Measurements from ENCODE around the gene ARCN1.
"Not testable (repeated sequence)": the region's sequence is repeated elsewhere in the genome, so short reads cannot be mapped to it uniquely, and the experiment has no call there.

ARCN1 gene

DNA sequence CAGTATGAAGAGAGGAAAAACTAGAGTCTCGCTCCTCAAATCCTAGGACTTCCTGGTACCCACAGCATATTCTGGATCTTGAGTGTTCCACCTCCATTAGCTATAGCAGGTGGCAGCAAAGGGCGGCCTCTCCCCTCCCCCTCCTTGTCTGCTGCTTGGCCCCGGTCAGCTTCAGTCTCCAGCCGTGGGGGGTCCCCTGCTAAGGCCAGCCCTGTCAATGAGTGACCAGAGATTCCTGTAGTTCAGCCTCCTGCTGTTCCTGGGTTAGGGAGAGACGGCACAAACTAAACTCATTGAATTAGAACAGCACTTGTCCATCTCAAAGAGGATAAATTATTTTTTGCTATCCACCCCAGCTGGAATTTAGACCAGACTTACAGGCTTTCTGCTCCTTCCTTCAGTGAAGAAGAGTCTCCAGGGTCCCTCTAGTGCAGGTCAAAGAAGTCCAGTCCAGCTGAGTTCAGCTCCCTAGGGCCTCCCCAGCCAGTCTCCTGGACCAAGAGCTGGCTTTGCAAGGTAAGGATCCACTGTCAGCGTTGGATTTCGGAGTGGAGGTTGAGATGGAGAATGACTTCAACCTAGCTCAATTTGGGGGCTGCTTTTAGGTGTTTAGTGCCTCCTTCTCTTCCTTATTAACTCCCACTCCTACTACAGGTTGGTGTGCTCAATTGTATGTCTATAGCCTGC is 34.1 kb downstream of the ARCN1 start:
- DNase-seq (ENCODE audit: low read depth), result no peak

DNA sequence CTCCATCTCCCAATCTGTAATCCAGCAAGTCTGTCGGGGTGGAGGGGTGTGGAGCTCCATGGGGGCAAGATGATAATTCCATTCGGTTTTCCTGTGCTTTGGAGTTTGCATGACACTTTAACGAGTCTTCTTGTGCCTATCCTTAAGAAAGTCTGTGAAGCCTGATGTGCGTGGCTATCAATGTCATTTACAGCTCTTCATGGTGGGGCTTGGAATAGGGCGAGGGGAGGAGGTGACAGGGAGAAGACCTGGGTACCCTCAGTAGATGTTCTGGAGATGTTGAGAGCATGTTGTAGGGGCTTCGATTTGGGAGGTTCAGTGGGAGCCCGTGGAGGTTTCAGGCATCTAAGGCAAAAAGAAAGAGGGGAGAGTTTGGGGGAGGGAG is 34.6 kb downstream of the ARCN1 start:
- no peak for DNase-seq (ENCODE audit: low read depth)

DNA sequence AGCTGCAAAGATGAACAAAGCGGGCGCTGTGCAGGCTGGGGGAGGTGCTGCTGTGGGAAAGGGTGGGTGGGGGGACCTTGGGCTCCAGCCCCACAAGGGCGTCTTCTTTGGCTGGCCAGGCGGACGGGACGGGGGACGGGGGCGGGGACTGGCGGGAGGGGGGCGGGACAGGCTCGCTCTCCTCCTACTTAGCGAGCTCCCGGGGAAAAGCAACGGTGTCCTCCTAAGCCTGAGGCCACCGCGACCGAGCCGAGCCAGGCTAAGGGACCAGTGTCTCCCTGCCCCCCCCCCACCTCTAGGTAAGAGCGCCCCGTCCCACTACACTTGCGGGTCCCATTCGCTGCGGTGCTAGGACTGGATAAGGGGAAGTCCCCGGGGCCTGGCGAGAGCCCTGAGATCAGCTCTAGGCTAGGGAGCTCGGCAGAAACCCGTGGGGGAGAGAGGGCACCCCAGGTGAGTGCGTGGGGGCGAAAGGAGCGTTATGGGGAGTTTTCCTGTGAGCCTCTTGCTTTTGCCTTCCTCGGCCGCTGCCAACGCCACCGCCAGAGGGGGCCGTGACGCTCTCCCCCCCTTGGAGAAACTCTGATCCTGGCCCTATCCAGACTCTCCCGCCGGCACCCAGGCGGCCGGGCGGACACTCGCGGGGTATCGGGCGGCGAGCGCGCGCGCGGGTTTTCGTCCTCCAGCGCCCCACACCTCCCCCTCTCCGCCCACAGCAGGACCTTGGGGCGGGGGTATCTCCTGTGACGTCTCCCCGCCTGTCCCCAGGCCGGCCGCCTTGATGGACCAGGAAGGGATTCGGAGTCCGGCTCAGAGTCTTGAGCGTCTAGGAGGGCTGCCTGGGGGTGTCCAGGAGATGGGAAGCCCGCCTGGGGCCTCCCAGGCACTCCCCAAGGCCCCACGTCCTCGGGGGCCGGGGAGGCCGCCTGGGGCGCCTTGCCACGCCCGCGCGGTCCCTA is 35.5 kb downstream of the ARCN1 start, which contains the start of gene PHLDB1:
PHLDB1 (plus strand) TSS at position 215 of the 959 bp plus-strand sequence. CDS start 6,222 bp downstream, outside the sequence.
- no peak for DNase-seq (ENCODE audit: low read depth)

DNA sequence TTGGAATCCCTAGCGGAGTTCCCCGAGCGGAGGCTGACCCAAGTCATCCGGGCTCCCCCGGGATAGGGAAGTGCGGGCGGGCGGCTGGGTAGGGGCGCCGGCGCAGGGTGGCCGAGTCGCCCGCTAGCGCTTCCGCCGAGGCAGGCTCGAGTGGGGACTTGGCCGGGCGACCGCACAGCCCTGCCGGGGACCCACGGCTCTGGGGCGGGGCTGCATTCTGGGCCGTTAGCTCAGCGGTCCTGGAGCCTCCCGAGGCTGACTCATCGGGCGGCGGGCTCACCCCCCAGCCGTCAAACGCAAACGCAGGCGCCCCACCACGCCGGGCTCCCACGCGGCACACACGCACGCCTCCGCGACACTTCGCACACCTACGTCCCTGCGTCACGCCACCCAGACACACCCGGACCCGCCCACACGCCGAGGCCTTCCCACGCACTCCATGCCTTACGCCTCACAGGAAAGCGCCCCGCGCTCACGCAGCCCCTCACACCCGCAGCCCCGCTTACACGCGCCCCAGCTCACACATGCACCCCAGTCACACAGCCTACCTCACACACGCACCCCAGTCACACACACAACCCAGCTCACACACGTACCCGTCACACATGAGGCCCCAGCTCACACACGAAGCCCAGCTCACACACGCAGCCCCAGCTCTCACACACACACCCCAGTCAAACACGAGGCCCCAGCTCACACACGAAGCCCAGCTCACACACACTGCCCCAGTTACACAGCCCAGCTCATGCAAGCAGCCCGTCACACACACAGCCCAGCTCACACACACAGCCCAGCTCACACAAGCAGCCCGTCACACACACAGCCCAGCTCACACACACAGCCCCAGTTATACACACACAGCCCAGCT is 36.4 kb downstream of the ARCN1 start:
- no peak for DNase-seq (ENCODE audit: low read depth)

DNA sequence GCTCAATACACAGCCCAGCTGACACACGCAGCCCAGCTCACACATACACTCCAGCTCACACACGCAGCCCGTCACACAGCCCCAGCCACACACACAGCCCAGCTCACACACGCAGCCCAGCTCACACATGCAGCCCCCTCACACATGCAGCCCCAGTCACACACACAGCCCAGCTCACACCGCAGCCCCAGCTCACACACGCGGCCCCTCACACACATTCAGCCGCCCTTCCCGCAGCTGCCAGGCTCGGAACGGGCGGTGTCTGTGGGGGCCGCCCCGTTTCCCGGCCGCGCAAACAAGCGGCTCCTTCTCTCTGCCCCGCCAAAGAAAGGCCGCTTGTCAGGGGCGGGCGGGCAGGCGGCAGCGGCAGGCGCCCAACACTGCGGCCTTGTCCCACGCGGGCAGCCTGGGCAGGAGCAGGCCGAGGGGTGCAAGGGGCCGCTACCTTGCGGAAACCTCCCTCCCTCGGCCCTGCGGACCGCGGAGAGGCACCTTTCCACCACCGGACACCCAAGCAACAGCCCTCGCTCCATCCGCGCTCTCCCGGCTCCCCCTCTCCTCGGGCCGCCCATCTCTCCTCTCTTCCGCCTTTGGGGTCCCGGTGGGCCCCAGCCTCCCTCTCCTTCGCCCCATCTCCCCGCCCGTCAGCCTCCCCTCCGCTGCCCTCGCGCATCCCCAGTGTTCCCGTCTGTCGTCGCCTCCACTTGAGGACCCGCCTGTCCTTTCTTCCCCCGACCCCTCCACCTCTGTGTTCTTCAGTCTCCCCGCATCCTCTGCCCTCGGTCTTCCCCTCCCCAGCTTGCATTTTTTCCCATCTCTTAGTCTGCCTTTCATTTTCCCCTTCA is 37.4 kb downstream of the ARCN1 start:
- DNase-seq (ENCODE audit: low read depth), result no peak

DNA sequence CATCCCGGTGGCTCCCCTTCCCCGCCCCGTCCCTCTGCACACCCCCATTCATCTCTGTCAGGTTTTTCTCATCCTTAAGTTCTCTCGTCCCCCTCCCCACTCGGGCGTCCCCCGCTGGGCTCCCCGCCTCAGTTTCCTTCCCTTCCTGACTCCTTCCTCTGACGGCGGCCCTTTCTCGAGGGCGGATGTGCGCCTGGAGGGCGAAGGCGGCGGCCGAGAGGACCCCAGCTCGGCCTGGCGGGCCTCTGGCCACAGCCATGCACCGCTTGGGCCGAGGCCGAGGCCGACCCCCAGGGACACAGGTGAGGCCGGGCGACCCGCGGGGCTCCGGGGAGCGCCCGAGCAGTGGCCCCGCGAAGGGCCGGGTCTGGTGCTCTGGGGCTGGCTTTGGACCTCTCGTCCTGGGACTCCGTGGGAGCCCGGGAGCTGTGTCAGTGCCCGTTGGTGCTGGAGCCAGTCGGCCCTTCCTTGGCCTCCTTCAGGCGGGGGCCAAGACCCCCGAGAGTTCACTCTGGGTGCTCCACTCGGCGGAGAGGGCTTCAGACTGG is 38.1 kb downstream of the ARCN1 start:
- no peak for DNase-seq (ENCODE audit: low read depth)

DNA sequence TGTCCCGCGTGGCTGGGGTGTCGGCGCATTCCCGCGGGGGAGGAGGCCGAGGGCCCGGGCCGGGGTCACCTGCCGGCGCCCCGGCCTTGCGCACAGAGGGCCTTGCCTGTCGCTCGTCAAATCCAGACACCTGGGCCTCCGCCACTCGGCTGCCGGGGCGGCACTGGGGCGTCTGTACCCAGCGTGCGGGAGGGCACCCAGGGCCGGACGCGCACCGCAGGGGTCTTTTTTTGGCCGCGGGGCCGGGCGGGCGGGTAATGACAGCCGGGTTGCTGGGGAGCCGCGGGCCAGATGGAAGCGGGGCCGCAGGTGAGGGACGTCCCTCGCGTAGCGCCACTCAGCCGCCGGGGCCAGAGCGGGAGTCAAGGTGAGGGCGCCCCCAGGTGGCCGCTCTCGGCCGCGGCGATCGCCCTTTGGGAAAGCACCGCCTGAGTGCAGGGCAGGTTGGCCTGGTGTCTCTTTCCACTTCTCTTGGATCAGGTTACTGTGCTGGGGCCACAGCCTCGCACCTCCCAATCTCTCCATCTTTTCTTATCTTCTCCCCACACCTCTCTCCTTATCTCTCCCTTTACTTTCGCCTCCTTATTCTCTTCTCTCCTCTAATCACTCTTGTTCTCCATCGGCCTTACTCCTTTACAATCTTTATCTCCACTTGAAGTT is 38.7 kb downstream of the ARCN1 start:
- no peak for DNase-seq (ENCODE audit: low read depth)

DNA sequence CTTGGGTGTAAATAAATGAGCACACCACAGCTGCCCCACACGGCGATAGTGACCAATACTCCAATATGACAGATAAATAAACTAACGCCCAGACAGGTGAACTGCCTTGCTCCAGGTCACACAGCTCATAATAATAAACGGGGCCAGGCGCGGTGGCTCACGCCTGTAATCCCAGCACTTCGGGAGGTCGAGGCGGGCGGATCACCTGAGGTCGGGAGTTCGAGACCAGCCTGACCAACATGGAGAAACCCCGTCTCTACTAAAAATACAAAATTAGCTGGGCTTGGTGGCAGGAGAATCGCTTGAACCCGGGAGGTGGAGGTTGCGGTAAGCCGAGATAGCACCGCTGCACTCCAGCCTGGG is 39.2 kb downstream of the ARCN1 start:
- not testable (repeated sequence) for DNase-seq (ENCODE audit: low read depth)

DNA sequence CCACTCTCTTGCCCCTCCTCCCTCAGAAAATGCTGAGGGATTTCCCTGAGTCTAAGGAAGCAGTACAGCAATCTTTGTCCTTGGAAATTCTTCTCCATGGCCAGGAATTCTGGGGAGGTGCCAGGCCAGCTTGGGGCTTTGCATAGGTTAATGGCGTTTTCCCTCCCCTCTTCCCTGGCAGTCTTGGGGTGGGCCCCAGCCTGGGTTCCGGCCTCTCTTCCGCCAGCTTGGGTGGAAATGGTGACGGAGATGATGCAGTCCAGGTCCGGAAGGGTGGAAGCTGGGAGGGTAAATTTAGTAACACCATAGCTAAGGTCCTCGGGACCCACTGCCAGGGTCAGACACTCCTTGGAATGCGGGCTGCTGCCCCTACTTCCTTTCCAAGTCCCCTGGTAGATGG is 40.2 kb downstream of the ARCN1 start:
- DNase-seq (ENCODE audit: low read depth), result no peak

DNA sequence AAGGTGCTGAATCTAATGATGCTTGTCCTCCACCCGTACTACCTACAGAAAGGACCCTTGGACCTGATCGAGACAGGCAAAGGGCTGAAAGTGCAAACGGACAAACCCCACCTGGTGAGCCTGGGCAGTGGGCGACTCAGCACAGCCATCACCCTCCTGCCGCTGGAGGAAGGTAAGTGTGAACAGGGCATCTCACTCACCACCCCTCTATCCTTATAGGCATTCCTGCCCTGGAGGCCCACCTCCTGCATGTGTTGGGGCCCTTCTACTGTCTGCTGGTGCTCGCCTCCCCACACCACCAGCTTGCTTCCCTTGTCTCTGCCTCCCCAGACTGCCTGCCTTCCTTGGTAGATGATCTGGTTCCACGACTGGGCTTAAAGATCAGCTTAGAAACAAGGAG is 42.3 kb downstream of the ARCN1 start:
- no peak for DNase-seq (ENCODE audit: low read depth)

DNA sequence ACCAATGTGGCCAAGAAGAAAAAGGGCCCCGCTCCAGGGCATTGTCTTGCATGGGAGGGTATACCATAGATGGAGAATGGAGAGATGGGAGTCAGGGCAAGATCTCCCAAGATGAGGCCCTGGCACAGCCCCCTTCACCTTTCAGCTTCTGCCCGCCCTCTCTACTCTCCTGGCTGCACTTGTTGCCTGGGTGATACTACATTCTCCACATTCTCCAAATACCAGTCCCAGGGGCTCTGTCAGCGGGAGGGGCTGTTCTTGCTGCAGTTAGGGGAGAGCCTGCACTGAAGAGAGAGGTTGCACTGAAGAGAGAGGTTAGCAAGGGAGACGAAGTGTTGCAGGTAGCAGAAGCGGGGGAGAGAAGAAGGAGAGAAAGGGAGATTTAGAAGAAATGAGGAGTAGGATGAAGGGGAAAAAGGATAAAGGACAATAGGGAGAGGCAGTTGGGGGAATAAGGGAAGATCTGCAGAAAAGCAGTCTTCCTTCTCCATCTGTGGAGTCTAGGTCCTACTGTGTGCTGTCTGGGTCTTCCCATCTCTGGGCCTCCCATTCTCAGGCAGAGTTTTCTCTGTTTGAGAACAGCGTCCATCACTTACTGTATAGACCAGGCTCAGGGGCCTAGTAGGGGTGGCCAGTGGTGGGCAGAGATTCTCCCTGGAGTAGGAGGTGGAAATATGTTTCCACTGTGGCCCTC is 43.2 kb downstream of the ARCN1 start:
- DNase-seq (ENCODE audit: low read depth), result no peak

DNA sequence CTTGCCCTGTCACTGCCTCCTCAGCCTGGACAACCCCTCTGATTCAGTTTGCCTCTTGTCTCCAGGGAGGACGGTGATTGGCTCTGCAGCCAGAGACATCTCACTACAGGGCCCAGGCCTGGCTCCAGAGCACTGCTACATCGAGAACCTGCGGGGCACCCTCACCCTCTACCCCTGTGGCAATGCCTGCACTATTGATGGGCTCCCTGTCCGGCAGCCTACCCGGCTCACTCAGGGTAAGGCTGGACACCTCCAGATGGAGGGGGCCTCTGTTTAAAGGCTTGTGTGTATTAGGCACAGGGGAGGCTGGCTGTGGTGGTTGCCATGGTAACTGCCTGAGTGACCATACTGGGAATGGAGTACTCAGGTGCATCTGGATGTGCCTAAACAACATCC is 43.8 kb downstream of the ARCN1 start:
- no peak for DNase-seq (ENCODE audit: low read depth)

DNA sequence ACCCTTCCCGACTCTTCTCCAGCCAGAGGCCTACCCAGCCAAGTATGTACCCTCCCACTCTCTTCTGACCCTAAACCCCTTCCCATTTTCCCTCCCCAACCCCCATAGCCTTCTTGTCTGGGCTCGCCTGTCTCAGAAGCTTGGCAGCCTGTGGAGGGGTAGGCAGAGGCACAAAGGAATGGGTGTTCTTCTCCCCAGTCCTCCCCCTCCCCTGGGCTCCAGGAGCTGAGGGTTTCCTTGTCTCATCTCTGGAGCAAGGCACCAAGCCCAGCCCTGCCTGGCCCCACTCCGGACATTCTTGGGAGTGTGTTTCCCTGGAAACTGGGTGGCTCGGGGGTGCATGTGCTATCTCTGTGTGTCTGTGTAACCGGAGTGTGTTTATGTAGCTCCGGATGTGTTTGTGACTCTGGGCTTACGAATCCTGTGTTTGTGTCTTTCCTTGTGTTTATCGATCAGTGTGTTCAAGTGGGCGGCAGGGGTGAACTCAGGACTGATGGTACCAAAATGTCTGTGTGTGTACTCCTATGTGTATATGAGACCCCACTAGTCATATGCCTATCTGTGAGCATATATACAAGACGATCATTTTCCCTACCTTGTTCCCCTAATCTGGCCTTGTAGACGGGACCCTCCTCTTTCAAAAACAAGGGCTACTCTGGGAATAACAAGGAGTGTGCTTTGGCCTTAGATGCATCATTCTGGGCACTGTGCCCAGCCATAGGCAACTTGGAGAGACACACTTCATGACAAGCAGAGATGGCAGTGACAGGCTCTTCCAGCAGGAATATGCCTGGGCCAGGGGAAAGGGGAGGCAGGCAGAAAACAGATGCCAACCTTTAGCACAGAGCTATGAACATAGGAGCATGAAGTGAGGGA is 46.1 kb downstream of the ARCN1 start:
- DNase-seq (ENCODE audit: low read depth), result no peak

DNA sequence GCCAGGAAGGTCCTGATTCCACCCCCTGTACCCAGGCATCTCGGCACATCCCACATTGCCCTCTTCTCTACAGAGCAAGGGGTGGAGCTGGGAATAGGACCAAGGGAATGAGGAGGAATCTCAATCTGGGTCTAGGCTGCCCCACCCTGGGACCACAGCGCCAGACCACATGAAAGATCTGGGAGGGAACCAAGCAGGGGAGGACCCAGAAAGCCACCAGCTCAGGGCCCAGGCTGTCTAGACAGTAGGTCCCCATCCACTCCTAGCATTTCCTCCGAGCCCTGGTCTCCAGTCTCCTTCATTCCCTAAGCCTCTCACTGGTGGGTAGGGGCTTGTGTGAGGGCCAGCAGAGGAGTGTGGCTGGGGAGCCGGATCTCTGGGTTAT is 46.8 kb downstream of the ARCN1 start:
- DNase-seq (ENCODE audit: low read depth), result no peak

DNA sequence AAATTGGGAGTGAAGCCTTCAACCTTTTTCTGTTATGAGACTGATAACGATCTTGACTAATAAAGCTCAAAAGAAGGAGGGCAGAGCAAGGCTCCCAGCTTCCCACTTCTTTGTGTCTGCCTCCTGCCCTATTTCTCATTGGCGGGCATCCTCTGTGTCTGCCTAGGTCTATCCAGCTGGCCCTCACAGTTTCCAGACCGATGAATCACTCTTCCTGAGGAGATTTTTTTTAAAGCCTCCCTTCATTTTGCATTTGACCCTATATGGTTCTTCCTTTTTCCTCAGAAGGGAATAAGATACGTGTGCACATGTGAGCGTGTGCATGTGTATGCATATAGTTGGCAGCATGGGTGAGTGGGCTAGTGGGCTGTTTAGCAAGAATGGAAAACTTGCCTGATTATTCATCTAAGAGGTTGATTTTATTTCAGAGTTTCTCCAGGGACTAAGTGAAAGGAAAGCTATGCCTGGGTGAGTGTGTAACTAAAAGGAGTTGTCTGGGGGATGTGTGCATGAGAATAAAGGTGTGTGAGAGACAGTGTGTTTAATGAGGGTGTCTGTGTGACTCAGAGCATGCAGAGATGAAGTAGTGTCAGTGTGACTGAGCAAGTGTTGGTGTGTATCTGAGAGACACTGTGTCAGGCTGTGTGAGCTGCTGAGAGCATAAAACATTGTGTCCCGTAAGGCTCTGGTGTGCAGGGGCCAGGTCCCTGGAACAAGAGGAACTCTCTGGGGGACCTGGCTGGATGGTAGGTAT is 47.4 kb downstream of the ARCN1 start:
- DNase-seq (ENCODE audit: low read depth), result peak; percentile 95

DNA sequence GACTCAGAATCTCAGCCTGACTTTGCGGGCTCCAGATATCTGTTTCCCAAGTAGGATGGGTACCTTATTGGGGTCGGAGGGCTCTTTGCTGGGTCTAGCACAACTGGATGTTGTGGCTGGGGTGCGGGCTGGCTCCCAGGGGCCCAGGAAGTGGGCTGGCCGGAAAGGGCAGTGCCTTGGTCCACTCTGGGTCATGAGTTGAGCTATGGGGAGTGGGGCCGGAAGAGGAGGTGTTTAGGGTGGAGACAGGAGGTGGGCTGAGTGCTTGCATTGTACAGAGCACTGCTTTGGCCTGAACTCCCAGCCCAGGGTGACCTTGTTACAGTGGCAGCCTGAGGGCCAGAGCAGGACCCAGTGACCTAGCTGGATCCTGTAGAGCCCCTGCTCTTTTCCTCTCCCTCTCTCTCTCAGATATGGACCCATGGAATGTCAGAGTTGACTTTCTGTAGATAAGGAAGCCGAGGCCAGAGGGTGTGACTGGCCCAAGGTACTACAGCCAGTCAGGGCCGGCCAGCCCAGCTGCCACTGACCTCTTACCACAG is 48.4 kb downstream of the ARCN1 start:
- no peak for DNase-seq (ENCODE audit: low read depth)

DNA sequence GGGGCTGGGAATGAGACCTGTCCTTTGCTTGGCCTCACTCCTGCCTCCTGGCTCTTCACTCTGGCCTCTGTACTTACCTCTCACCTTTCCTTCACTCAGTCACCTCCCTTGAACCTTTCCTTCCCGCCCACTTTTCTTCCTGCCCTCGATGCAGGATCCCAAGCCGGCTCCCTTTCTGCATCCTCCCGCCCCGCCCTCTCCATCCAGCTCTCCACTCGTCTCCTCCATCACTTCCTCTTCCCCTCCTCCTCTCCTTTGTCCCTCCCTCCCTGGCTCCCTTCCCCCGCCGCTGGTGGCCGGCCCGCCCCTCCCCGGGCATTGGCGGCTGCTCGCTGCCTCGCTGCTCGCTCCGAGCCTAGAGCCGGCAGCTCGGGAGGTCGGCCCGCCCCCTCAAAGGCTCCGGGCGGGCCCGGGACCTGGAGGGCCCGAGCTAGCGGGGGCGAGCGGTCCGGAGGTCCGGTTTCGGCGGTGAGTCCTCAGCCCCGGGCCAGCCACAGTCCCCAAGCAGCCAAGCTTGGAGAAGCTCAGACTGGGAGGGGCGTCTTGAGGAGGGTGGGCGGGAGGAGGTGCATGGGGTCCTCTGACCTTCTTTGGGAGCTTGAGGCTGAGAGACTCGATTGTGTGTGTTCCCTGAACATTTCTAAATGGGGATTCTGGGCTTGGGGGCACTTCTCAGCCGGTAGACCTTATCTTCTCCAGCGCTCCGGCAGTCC is 49.0 kb downstream of the ARCN1 start:
- DNase-seq (ENCODE audit: low read depth), result no peak

All from non-pigmented ciliary epithelial cell (primary cell).